Measurements from ENCODE around the gene PPARA. TPM values are rescaled to one million over a fixed set of nuclear protein-coding genes. Genes with fewer than 3 reads are reported as not detected.

Gene PPARA
- total RNA-seq, 2 experiments from 2014 or later: 6.2 to 8.9 TPM

DNA sequence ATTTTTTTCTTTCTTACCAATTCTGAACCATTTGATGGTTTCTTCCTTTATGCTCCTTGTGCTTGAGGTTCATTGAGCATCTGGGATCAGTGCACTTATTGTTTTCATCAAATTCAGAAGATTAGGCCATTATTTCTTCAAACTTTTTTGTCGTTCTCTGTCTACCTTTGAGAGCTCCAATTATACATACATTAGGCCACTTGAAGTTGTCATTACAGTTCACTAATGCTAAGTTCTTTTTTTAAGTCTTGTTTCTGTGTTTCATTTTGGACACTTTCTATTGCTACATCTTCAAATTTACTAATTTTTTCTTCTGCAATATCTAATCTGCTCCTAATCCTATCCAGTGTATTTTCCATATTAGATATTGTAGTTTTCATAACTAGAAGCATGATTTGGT lies 58.9 kb downstream of the PPARA start:
- peaks cover 50% of the 10 kb centered on the region for H3K36me3 Mint-ChIP-seq (ENCODE audit: low read depth)

DNA sequence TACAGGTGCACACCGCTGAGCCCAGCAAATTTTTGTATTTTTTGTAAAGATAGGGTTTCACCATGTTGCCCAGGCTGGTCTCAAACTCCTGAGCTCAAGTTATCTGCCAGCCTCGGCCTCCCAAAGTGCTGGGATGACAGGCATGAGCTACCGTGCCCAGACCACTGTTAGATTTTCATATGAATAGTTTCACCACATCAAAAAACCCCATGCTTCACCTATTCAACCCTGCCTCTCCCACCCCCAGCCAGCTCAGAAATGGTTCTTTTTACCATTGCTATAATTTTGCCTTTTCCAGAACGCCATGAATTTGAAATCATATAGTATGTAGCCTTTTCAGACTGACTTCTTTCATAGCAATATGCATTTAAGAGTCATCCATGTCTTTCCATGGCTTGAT lies 61.9 kb downstream of the PPARA start:
- Mint-ChIP-seq H3K36me3 (ENCODE audit: low read depth) (peaks cover 49% of the 10 kb centered on the region), H3K4me1 (peaks cover 4% of the 10 kb centered on the region), H3K27ac (no peak overlapping the region), H3K27me3 (no peaks in the 10 kb centered on the region), H3K9me3 (ENCODE audit: low read depth) (peaks cover 13% of the 10 kb centered on the region), H3K4me3 (no peak overlapping the region)
- ChIA-PET CTCF (no interaction called here), POLR2A (no interaction called here)
- DNase-seq (peak; percentile 19), ATAC-seq (peak; percentile 12)
- intact Hi-C loops (cut with DNase I, micrococcal nuclease): loop anchor here in 1 of 2 experiments (5.0 kb wide), 1 partner anchor 60 kb away; the partner anchor contains the start of gene PPARA

More for the DNA sequence above, 58.9 kb downstream of the PPARA start:
- ChIA-PET POLR2A (no interaction called here), CTCF (interaction anchor here (1.0 kb wide), 1 partner anchor 87 kb away, joined by 3 read pairs; no protein-coding TSS in a partner anchor)
- Mint-ChIP-seq H3K27ac (no peak overlapping the region), H3K27me3 (no peaks in the 10 kb centered on the region), H3K4me1 (peaks cover 4% of the 10 kb centered on the region), H3K4me3 (no peak overlapping the region), H3K9me3 (ENCODE audit: low read depth) (peaks cover 16% of the 10 kb centered on the region)
- intact Hi-C loops (cut with DNase I, micrococcal nuclease): no loop called here
- ATAC-seq: no peak
- no peak for DNase-seq

DNA sequence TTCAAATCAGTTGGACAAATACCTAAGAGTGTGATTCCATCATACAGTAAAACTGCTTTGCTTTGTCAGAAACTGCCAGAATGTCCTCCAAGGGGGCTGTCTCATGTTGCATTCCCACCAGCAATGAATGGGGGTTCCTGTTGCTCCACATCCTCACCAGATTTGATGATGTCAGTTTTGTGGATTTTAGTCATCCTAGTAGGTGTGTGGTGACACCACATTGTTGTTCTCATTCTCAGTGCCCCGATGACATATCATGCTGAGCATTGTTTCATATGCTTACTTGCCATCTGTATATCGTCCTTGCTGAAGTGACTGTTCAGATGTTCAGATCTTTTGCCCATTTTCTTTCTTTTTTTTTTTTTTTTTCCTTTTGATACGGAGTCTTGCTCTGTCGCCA lies 62.7 kb downstream of the PPARA start:
- no peak overlapping the region for H3K4me3 Mint-ChIP-seq
- H3K27ac Mint-ChIP-seq: peak overlapping the region; percentile 19
- CTCF ChIA-PET: interaction anchor here (0.8 kb wide), 1 partner anchor 1785 kb away, joined by 4 read pairs; no protein-coding TSS in a partner anchor
- peaks cover 13% of the 10 kb centered on the region for H3K9me3 Mint-ChIP-seq (ENCODE audit: low read depth)
- intact Hi-C loops (cut with DNase I, micrococcal nuclease): loop anchor here in 1 of 2 experiments (5.0 kb wide), 1 partner anchor 61 kb away; the partner anchor contains the start of gene PPARA
- H3K27me3 Mint-ChIP-seq: no peaks in the 10 kb centered on the region
- H3K36me3 Mint-ChIP-seq (ENCODE audit: low read depth): peaks cover 50% of the 10 kb centered on the region
- peak; percentile 30 for DNase-seq
- ATAC-seq: peak; percentile 91
- peaks cover 4% of the 10 kb centered on the region for H3K4me1 Mint-ChIP-seq
- POLR2A ChIA-PET: no interaction called here

DNA sequence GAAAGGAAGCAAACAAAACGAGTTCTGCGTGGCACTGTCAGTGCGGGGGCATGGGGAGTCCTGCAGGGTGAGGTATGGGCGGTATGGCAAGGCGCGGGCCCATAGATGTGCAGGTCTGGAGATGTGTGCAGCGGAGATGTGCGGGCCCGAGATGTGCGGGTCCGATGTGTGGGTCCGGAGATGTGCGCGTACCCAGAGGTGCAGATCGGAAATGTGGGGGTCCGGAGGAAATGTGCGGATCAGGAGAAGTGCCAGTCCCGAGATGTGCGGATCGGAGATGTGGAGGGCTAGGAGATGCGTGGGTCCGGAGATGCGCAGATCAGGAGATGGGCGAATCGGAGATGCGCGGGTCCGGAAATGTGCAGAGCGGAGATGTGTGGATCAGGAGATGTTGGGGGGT lies 63.8 kb downstream of the PPARA start:
- no peak for ATAC-seq
- no peak overlapping the region for H3K27ac Mint-ChIP-seq
- no peak overlapping the region for H3K4me3 Mint-ChIP-seq
- CTCF ChIA-PET: no interaction called here
- peaks cover 4% of the 10 kb centered on the region for H3K4me1 Mint-ChIP-seq
- H3K36me3 Mint-ChIP-seq (ENCODE audit: low read depth): peaks cover 46% of the 10 kb centered on the region
- intact Hi-C loops (cut with DNase I, micrococcal nuclease): loop anchor here in 1 of 2 experiments (5.0 kb wide), 1 partner anchor 62 kb away; the partner anchor contains the start of gene PPARA
- POLR2A ChIA-PET: no interaction called here
- no peak for DNase-seq
- H3K27me3 Mint-ChIP-seq: no peaks in the 10 kb centered on the region
- H3K9me3 Mint-ChIP-seq (ENCODE audit: low read depth): peaks cover 6% of the 10 kb centered on the region

DNA sequence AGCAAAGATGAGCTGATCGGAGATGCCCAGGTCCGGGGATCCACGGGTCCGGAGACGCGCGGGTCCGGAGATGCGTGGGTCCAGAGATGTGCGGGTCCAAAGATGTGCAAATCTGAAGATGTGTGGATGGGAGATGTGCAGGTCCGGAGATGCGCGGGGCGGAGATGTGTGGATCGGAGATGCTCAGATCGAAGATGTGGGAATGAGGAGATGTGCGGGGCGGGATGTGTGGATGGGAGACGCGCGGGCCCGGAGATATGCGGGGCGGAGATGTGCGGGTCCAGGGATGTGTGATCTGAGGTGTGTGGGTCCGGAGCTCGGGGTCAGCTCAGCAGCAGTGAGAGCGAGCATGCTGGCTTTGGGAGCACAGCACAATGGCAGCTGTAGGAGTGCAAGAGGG lies 64.3 kb downstream of the PPARA start:
- ChIA-PET CTCF (no interaction called here), POLR2A (no interaction called here)
- peaks cover under 1% of the 10 kb centered on the region for H3K9me3 Mint-ChIP-seq (ENCODE audit: low read depth)
- no peak overlapping the region for H3K4me3 Mint-ChIP-seq
- peaks cover 46% of the 10 kb centered on the region for H3K36me3 Mint-ChIP-seq (ENCODE audit: low read depth)
- peaks cover 8% of the 10 kb centered on the region for H3K4me1 Mint-ChIP-seq
- no peaks in the 10 kb centered on the region for H3K27me3 Mint-ChIP-seq
- intact Hi-C loops (cut with DNase I, micrococcal nuclease): loop anchor here in 1 of 2 experiments (5.0 kb wide), 1 partner anchor 62 kb away; the partner anchor contains the start of gene PPARA
- DNase-seq (no peak), ATAC-seq (no peak)
- H3K27ac Mint-ChIP-seq: no peak overlapping the region

DNA sequence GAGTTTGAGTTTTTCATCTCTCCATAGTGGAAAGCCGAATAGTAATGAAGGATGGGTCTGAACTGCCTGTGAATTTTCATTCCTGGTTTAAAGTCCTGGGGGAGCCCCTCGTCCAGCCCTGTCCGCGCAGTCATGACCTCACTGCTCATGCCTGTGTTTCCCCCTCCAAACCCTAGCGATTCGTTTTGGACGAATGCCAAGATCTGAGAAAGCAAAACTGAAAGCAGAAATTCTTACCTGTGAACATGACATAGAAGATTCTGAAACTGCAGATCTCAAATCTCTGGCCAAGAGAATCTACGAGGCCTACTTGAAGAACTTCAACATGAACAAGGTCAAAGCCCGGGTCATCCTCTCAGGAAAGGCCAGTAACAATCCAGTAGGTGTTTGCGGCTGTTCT lies 69.3 kb downstream of the PPARA start:
- no peaks in the 10 kb centered on the region for H3K9me3 Mint-ChIP-seq (ENCODE audit: low read depth)
- ATAC-seq (peak; percentile 32), DNase-seq (peak; percentile 28)
- ChIA-PET POLR2A (no interaction called here), CTCF (no interaction called here)
- no peaks in the 10 kb centered on the region for H3K27me3 Mint-ChIP-seq
- peaks cover 31% of the 10 kb centered on the region for H3K36me3 Mint-ChIP-seq (ENCODE audit: low read depth)
- no peak overlapping the region for H3K4me3 Mint-ChIP-seq
- intact Hi-C loops (cut with DNase I, micrococcal nuclease): no loop called here
- no peak overlapping the region for H3K27ac Mint-ChIP-seq
- peaks cover 14% of the 10 kb centered on the region for H3K4me1 Mint-ChIP-seq

DNA sequence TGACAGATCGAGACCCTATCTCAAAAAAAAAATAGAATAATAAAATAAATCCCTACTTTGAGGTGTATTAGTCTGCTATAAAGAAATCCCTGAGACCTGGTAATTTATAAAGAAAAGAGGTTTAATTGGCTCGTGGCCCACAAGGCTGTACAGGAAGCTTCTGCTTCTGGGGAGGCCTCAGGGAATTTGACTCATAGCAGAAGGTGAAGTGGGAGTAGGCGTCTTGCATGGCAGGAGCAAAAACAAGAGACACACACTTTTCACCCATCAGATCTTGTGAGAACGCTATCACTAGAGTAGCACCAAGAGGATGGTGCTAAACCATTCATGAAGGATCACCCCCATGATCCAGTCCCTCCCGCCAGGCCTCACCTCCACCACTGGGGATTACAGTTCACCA lies 70.6 kb downstream of the PPARA start:
- intact Hi-C loops (cut with DNase I, micrococcal nuclease): no loop called here
- no peak overlapping the region for H3K4me3 Mint-ChIP-seq
- peak overlapping the region; percentile 75 for H3K27ac Mint-ChIP-seq
- H3K27me3 Mint-ChIP-seq: no peaks in the 10 kb centered on the region
- peaks cover 14% of the 10 kb centered on the region for H3K4me1 Mint-ChIP-seq
- H3K9me3 Mint-ChIP-seq (ENCODE audit: low read depth): no peaks in the 10 kb centered on the region
- POLR2A ChIA-PET: no interaction called here
- CTCF ChIA-PET: interaction anchor here (1.1 kb wide), 1 partner anchor 16 kb away, joined by 3 read pairs; no protein-coding TSS in a partner anchor
- H3K36me3 Mint-ChIP-seq (ENCODE audit: low read depth): peaks cover 23% of the 10 kb centered on the region
- DNase-seq: peak; percentile 46
- peak; percentile 75 for ATAC-seq

DNA sequence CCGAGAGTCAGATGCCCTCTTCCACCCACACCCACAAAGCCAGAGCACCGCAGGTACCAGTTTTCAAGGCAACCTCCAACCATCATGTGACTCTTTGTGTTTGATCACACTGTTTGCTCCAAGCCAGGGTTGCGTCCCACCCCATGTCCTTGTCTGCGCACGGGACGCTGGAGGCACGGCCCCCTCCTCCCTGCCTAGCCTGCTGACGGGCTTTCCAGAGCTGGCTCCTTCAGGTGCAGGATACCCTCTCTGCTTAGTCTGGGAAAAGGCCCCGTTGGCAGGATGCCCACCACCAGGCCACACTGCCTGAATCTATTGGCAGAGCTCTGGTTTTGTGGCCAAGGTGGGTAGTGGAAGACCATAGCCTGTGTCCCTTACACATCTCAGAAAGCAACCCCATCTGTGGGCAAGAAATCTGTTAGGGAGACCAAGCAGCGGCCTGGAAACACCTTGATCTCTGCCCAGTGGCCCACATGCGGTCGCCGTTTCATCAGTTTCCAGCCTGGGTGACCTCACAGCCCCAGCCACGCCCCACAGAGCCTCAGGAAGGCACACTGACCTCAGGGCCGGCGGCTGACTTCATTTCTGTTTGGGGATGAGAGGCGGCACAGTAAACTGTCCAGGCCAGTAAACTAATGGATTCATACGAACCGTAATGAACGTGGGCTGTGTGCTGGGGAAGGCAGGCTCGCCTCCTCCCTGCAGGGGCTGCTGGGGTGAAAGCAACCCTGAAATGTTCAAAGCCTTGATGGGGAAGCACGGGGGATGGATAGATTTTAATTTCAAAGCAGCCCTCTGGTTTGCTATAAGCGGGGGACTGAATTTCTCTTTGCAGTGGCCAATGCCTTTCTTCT lies 73.9 kb downstream of the PPARA start:
- CTCF ChIA-PET: interaction anchor here (0.6 kb wide), 1 partner anchor 8 kb away, joined by 4 read pairs; no protein-coding TSS in a partner anchor
- no peak overlapping the region for H3K4me3 Mint-ChIP-seq
- POLR2A ChIA-PET: no interaction called here

DNA sequence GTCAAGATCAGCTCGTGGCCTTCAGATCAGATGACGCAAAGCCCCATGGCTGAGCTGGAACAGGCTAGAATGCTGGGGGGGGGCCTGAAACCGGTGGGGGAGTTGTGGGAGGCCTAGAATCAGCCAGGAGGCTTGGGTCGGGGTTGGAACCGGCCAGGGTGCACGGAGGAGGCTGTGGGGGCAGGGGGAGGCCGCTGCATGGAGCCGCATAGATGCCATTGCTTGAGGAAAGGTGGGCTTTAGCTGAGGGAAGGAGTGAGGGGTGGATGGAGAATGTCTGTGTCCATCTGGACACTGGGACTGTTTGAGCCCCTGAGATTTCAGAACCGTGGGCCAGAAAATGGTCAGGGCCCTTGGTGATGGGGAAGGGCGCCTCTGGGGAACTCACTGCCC lies 74.6 kb downstream of the PPARA start:
- Mint-ChIP-seq H3K9me3 (ENCODE audit: low read depth) (no peaks in the 10 kb centered on the region), H3K4me3 (no peak overlapping the region), H3K27ac (no peak overlapping the region), H3K4me1 (peaks cover 7% of the 10 kb centered on the region), H3K36me3 (ENCODE audit: low read depth) (peaks cover 9% of the 10 kb centered on the region), H3K27me3 (no peaks in the 10 kb centered on the region)
- DNase-seq (no peak), ATAC-seq (no peak)
- ChIA-PET CTCF (no interaction called here), POLR2A (no interaction called here)
- intact Hi-C loops (cut with DNase I, micrococcal nuclease): no loop called here

More for the DNA sequence above, 73.9 kb downstream of the PPARA start:
- H3K27me3 Mint-ChIP-seq: no peaks in the 10 kb centered on the region
- intact Hi-C loops (cut with DNase I, micrococcal nuclease): no loop called here
- ATAC-seq: no peak
- no peaks in the 10 kb centered on the region for H3K9me3 Mint-ChIP-seq (ENCODE audit: low read depth)
- H3K36me3 Mint-ChIP-seq (ENCODE audit: low read depth): peaks cover 15% of the 10 kb centered on the region
- no peak for DNase-seq
- peaks cover 13% of the 10 kb centered on the region for H3K4me1 Mint-ChIP-seq
- H3K27ac Mint-ChIP-seq: no peak overlapping the region

DNA sequence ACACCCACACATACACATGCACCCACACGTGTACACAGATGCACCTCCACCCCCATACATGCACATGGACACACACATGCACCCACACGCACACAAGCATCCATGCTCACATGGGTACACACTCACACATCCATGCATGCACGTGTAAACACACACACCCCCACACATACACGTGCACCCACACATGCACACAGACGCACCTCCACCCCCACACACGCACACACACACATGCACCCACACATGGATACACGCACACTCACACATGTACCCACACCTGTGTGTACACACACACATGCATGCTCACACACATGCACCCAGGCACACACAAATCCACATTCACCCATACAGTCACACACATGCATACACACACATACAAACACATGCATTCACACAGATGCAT lies 75.3 kb downstream of the PPARA start:
- ATAC-seq (no peak), DNase-seq (no peak)
- Mint-ChIP-seq H3K27me3 (no peaks in the 10 kb centered on the region), H3K9me3 (ENCODE audit: low read depth) (no peaks in the 10 kb centered on the region), H3K4me3 (no peak overlapping the region), H3K4me1 (peaks cover 6% of the 10 kb centered on the region), H3K36me3 (ENCODE audit: low read depth) (peaks cover 9% of the 10 kb centered on the region), H3K27ac (no peak overlapping the region)
- intact Hi-C loops (cut with DNase I, micrococcal nuclease): no loop called here
- ChIA-PET POLR2A (no interaction called here), CTCF (interaction anchor here (1.0 kb wide), 1 partner anchor 16 kb away, joined by 3 read pairs; no protein-coding TSS in a partner anchor)

DNA sequence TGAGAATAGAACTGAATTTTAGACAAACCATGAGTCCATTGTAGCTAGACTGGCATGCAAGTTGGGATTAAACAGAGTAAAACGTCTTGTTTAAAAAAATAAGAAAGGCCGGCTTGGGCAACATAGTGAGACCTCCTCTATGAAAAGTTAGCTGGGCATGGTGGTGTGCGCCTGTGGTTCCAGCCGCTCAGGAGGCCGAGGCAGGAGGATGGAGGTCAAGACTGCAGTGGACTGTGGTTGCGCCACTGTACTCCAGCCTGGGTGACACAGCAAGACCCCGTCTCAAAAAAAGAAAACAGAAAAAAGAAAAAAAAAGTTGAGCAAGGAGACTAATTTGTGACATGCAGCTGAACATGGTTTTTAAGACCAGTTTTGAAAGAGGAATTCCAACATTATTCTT lies 76.3 kb downstream of the PPARA start:
- POLR2A ChIA-PET: interaction anchor here (0.6 kb wide), 1 partner anchor 22 kb away, joined by 4 read pairs; no protein-coding TSS in a partner anchor
- H3K9me3 Mint-ChIP-seq (ENCODE audit: low read depth): no peaks in the 10 kb centered on the region
- DNase-seq (no peak), ATAC-seq (no peak)
- intact Hi-C loops (cut with DNase I, micrococcal nuclease): no loop called here
- peaks cover 4% of the 10 kb centered on the region for H3K36me3 Mint-ChIP-seq (ENCODE audit: low read depth)
- no peak overlapping the region for H3K27ac Mint-ChIP-seq
- no peaks in the 10 kb centered on the region for H3K27me3 Mint-ChIP-seq
- H3K4me3 Mint-ChIP-seq: no peak overlapping the region
- no peaks in the 10 kb centered on the region for H3K4me1 Mint-ChIP-seq
- CTCF ChIA-PET: interaction anchor here (1.0 kb wide), 1 partner anchor 15 kb away, joined by 3 read pairs; no protein-coding TSS in a partner anchor

DNA sequence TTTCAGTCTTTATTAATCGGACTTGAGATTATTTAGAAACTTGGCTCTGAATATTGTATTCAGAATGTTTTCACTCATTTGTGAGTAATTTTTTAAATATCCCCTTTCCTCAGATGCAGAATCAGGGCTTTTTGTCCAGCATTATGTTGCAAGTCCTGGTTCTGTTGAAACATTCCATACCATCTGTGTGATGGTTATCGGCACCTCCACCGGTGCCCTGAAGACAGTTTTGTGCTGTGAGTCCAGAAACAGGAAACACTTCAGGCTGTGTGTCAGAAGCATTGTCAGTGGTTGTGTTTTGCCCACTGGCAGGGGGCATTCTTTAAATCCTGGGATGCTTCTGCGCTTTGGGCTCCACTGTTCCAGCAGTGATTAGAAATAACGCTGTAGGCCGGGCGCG lies 79.4 kb downstream of the PPARA start:
- DNase-seq (no peak), ATAC-seq (no peak)
- ChIA-PET POLR2A (no interaction called here), CTCF (no interaction called here)
- Mint-ChIP-seq H3K4me3 (no peak overlapping the region), H3K9me3 (ENCODE audit: low read depth) (no peaks in the 10 kb centered on the region), H3K36me3 (ENCODE audit: low read depth) (no peaks in the 10 kb centered on the region), H3K27me3 (no peaks in the 10 kb centered on the region), H3K4me1 (no peaks in the 10 kb centered on the region), H3K27ac (no peak overlapping the region)
- intact Hi-C loops (cut with DNase I, micrococcal nuclease): no loop called here
